Stimulated activated CD4-positive, alpha-beta T cell treated with anti-CD3 and anti-CD28 coated beads, Interleukin-15, amount 100 ng/mL, for 24 hours (primary cell): ENCODE measurements around the gene IFI27L2.
"Not testable (repeated sequence)": the region's sequence is repeated elsewhere in the genome, so short reads cannot be mapped to it uniquely, and the experiment has no call there.

ENCODE experiments used
- DNase-seq: peaks from one replicate; pipeline ENCODE4 v3.0.0-alpha.2; 2020

Gene IFI27L2

DNA sequence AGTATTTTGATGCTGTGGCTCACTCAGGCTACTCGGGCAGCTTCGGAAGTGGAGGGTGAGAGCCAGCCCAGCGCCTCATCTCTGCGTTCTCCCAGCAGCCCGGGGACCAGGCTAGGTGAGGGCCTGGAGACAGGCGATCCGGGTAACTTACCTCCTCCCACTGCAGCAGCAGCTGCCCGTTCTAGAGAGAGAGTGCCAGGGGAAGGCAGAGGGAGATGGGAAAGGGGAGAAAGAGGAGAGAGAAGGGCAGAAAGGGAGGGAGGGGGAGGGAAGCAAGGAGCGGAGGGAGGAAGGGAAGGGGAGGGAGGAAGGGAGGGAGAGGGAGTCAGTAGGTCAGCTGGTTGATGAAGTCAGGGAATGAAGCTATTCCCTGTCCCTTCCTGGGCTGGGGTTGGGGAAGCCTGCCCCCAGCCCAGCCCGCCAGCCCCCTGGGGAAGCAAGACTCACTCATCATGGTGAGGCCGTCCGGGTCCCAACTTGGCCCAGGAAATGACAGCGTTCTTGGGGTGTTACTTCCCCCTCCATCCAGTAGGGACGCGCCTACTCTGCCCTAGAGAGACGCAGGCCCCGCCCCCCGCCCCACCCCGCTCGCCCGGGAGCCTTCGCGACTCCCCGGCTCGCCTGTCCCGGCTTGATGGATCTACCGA lies at the start of gene IFI27L2:
Gene IFI27L2 (minus strand): TSS at position 494 of the 647 bp plus-strand sequence. CDS start 40 bp downstream, at position 454.
- peak; percentile 83 for DNase-seq

DNA sequence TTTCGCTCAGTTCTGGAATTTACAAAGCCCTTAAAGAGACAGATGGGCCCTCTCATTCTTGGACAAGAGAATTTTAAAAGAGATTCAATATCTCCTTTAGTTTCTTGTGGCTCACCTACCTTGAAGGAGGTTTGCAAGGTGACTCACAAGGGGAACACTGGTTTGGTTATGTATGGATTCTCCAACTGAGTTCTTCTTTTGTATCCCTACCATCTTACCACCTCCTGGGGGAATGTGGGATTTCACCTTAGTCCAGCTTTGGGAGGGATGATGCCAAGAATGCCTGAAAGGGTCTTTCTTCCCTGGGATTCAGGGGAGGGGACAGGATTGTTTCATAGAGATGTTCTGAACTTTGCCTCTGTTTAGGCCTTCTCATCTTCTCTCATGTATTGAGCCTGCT lies 48.4 kb upstream of the IFI27L2 start:
- DNase-seq = no peak

- DNase-seq = no peak
Measured at GRCh38 chr14:94176808-94177207, 47.4 kb upstream of the IFI27L2 start.

GRCh38 chr14:94175747-94176146 lies 46.3 kb upstream of the IFI27L2 start:
- DNase-seq = no peak

- peak; percentile 31 for DNase-seq
Measured at GRCh38 chr14:94175011-94175745, 45.8 kb upstream of the IFI27L2 start.

- DNase-seq = no peak
Measured at GRCh38 chr14:94174604-94175010, 45.2 kb upstream of the IFI27L2 start.

DNA sequence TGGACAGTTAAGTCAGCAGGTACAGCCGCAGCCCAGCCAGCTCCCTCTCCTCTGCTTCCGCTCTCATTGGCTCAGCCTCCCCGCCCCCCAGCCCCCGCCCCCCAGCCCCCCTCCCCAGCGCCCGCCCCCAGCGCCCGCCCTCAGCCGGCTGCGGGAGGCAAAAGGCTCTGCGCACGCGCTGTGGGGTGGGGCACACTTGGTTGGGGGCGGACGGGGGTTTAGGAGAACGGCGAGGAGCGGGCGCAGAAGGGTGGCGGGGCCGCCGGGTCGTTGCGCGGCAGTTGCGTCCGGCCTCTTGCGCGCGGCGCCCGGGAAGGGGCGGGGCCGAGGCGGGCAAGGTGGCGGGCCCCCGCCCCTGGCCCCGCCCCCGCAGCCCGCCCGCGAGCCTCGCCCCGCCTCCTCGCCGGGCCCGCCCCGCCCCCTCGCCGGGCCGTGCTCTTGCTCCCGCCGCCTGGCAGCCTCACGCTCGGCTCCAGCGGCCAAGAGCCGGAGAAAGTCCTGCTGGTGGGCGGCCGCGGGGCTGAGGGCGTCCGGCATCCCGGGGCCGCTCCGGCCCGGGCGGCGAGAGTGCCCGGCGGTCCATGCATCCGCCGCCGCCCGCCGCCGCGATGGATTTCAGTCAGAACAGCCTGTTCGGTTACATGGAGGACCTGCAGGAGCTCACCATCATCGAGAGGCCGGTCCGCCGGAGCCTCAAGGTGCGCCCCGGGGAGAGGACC lies 44.6 kb upstream of the IFI27L2 start, which contains the start of gene PPP4R4:
Gene PPP4R4 (plus strand): TSS at position 438 of the 719 bp plus-strand sequence. CDS start 144 bp downstream, at position 582.
- peak; percentile 92 for DNase-seq

DNA sequence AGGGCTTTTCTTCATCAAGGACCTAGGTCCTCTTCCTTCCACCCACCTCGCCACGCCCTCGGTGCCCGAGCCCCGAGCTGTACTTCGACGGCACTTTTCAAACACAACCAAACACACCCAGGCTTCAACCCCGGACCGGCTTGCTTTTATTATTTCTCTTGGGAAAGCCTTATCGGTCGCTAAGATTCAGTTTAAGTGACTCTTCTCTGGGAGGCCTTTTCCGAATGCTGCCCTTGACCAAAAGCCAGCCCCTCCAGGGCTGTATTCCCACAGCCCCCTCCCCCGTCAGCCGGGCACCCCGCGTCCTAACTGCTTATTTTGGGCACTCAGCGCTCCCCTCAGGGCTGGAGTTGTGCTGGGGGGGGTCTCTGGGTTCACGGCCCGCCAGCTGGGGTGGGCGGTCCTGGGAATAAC lies 44.1 kb upstream of the IFI27L2 start:
- peak; percentile 24 for DNase-seq

- DNase-seq = no peak
Measured at GRCh38 chr14:94172545-94172944, 43.1 kb upstream of the IFI27L2 start.

DNA sequence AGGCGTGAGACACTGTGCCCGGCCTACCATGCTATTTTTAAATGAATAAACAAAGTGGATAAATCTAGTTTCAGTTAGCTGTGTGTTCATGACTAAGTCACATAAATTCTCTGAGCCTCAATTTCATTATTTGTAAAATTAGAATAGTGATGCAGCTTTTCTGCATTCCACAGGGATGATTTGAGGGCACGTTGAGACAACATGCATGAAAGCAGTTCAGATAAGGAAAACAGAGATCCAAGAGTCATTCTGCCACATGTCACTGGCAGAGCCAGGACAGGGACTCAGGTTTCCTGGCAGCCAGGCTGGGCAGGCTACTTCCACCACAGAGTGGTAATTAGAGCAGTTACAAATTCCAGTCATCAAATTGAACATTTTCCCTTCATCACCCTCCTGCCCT lies 41.8 kb upstream of the IFI27L2 start:
- DNase-seq = no peak

- DNase-seq = no peak
Measured at GRCh38 chr14:94170136-94170535, 40.7 kb upstream of the IFI27L2 start.

- DNase-seq = no peak
Measured at GRCh38 chr14:94165744-94166143, 36.3 kb upstream of the IFI27L2 start.

- peak; percentile 70 for DNase-seq
Measured at GRCh38 chr14:94164685-94165431, 35.5 kb upstream of the IFI27L2 start.

DNA sequence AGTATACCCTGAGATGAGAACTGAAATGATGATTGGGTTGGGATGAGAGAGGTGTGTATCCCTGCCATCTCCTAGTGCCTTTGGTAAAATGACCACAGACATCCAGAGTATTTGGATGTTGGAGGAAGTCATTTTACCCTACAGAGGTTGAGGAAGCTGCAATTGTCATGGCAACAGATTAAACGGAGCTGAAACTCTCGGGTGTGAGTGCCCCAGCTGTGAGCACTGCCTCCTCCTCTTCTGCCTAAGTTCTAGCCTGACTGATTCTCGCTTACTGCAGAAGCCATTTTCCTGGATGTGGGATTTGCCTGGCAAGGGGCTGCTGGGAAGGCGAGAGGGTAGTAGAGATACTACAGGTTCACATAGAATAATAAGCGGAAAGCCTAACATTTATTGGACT lies 34.4 kb upstream of the IFI27L2 start:
- no peak for DNase-seq

DNA sequence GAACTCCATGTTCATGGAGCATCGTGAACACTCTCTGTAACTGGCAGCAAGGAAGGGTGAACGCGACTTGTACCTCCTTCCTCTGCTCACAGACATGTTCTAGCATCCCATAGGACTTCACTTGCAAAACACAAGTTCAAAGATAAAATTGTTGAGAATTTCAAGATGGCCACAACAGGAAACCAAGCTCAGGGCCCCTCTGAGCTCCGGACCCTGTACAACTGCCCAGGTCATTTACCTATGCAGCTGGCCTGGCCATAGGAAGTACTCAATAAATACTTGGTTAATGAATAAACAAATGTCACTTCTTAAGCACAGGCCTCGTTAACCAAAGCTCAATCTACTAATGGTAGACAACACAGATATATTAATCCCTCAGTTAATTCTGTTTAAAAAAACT lies 33.1 kb upstream of the IFI27L2 start:
- no peak for DNase-seq

- DNase-seq = no peak
Measured at GRCh38 chr14:94161981-94162380, 32.6 kb upstream of the IFI27L2 start.

DNA sequence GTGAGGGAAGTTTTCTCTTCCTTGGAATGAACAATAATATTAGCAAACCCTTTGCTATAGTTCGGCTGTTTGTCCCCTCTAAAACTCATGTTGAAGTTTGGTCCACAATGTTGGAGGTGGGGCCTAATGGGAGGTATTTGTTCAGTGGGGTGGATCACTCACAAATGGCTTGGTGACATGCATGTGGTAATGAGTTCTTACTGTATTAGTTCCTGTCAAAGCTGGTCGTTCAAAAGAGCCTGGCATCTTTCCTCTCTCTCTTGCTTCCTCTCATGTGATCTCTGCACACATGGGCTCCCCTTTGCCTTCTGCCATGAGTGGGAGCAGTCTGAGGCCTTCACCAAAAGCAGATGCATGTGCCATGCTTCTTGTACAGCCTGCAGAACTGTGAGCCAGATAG lies 31.7 kb upstream of the IFI27L2 start:
- DNase-seq = no peak

GRCh38 chr14:94158239-94158883 lies 29.0 kb upstream of the IFI27L2 start:
- peak; percentile 25 for DNase-seq

- DNase-seq = no peak
Measured at GRCh38 chr14:94157197-94157596, 27.8 kb upstream of the IFI27L2 start.

DNA sequence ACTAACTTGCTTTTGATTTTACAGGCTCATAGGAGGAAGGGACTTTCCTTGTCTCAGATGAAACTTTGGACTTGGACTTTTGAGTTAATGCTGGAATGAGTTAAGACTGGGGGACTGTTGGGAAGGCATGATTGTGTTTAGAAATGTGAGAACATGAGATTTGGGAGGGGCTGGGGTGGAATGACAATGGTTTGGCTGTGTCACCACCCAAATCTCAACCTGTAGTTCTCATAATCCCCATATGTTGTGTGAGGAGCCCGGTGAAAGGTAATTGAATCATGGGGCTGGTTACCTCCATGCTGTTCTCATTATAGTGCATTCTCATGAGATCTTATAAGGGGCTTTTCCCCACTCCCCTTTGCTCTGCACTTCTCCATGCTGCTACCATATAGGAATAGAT lies 26.7 kb upstream of the IFI27L2 start:
- DNase-seq = not testable (repeated sequence)

DNA sequence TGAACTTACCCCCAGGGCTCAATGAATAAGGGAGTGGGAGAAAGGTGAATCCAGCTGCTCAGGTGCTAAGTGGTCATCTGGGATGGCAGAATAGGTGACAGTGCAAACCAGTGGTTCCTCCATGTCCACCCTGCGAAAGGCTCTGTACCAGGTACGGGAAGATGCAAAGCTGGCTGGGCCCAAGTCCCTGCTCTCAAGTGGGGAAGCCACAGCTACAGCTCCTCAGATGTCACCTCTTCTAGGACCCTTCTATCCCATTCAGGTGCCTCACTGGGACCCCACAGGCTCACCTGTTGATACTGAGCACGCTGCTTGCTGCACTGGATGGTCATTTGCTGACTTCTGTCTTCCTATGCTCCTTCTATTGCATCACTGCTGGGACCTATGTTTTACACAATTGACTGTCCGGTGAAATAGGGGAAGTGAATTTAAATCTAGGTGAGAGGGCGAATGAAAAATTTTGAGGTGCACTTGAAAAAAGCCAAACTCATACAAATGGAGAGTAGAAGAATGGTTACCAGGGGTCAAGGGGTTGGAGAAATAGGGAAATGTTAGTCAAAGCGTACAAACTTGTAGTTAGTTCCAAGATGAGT lies 24.4 kb upstream of the IFI27L2 start:
- no peak for DNase-seq

- DNase-seq = no peak
Measured at GRCh38 chr14:94152676-94153075, 23.3 kb upstream of the IFI27L2 start.
